HFFc6 (cell line): Measurements from ENCODE around the gene LAMA1. TPM values are rescaled to one million over a fixed set of nuclear protein-coding genes. Genes with fewer than 3 reads are reported as not detected.

ENCODE experiments used
- DNase-seq: peaks from one replicate; pipeline ENCODE4 v3.0.0-alpha.2; 2018
- H3K27ac Mint-ChIP-seq: 2 replicates; pipeline ENCODE4 v1.8.0; 2020; ENCODE audit warnings: mild to moderate bottlenecking, mixed read lengths
- H3K27me3 Mint-ChIP-seq: 2 replicates; pipeline ENCODE4 v1.8.0; 2021; ENCODE audit warnings: mild to moderate bottlenecking, moderate library complexity, mixed read lengths; ENCODE audit not compliant: insufficient read depth
- H3K36me3 Mint-ChIP-seq: 2 replicates; pipeline ENCODE4 v1.8.0; 2021; ENCODE audit warnings: low read depth, mixed read lengths
- H3K4me1 Mint-ChIP-seq: 2 replicates; pipeline ENCODE4 v1.8.0; 2020; ENCODE audit warnings: low read depth, mixed read lengths
- H3K4me3 Mint-ChIP-seq: 2 replicates; pipeline ENCODE4 v1.8.0; 2020; ENCODE audit warnings: mild to moderate bottlenecking, moderate library complexity, mixed read lengths
- H3K9me3 Mint-ChIP-seq: 2 replicates; pipeline ENCODE4 v1.8.0; 2020; ENCODE audit warnings: mild to moderate bottlenecking, mixed read lengths
- CTCF ChIP-seq: fragments of 200-600 bp; sonication (generic); IDR thresholded peaks from 2 replicates; pipeline ENCODE4 v1.5.0; 2021; ENCODE audit warnings: antibody characterized with exemption, mild to moderate bottlenecking
- total RNA-seq, 6 experiments: library from RNA; stranded (reverse); fragmentation: NEBNext Ultra II Directional; extraction: Animal tissue kit (Norgen Biotek cat#: 25700); gene quantifications; 2 replicates in 1 of 6; 3 replicates in 5 of 6; pipeline ENCODE4 v1.2.3, GENCODE V29; 2021

Gene LAMA1
- total RNA-seq, 6 experiments from 2014 or later, result 0.12 to 1.5 (median 0.16) TPM

- no peaks in the 10 kb centered on the region for H3K4me1 Mint-ChIP-seq
- H3K4me3 Mint-ChIP-seq, result no peak overlapping the region
- no peak for DNase-seq
- H3K27ac Mint-ChIP-seq, result no peak overlapping the region
- no peak for TF ChIP-seq CTCF
- H3K27me3 Mint-ChIP-seq, result peaks cover 4% of the 10 kb centered on the region
- H3K9me3 Mint-ChIP-seq, result peaks cover 5% of the 10 kb centered on the region
- no peaks in the 10 kb centered on the region; the same call in 1 of the 2 replicates for H3K36me3 Mint-ChIP-seq
Observed at GRCh38 chr18:7105268-7105667, 12.3 kb downstream of the LAMA1 start.

- no peak overlapping the region for H3K4me3 Mint-ChIP-seq
- peaks cover 2% of the 10 kb centered on the region for H3K27me3 Mint-ChIP-seq
- H3K4me1 Mint-ChIP-seq, result no peaks in the 10 kb centered on the region
- H3K27ac Mint-ChIP-seq, result no peak overlapping the region
- peaks cover 5% of the 10 kb centered on the region for H3K9me3 Mint-ChIP-seq
- DNase-seq, result no peak
- H3K36me3 Mint-ChIP-seq, result no peaks in the 10 kb centered on the region; the same call in 1 of the 2 replicates
- no peak for TF ChIP-seq CTCF
Observed at GRCh38 chr18:7104649-7105048, 12.9 kb downstream of the LAMA1 start.

GRCh38 chr18:7102131-7102530, 15.5 kb downstream of the LAMA1 start:
- Mint-ChIP-seq H3K27me3 (peaks cover 2% of the 10 kb centered on the region; the same call in 1 of the 2 replicates), H3K27ac (no peak overlapping the region), H3K4me1 (no peaks in the 10 kb centered on the region), H3K9me3 (no peaks in the 10 kb centered on the region; the same call in 1 of the 2 replicates), H3K36me3 (no peaks in the 10 kb centered on the region; the same call in 1 of the 2 replicates), H3K4me3 (no peak overlapping the region)
- no peak for TF ChIP-seq CTCF
- no peak for DNase-seq

GRCh38 chr18:7096838-7097237, 20.8 kb downstream of the LAMA1 start:
- no peak for DNase-seq
- H3K27me3 Mint-ChIP-seq, result peaks cover 6% of the 10 kb centered on the region; the same call in 1 of the 2 replicates
- H3K4me3 Mint-ChIP-seq, result no peak overlapping the region
- no peak for TF ChIP-seq CTCF
- H3K36me3 Mint-ChIP-seq, result no peaks in the 10 kb centered on the region
- H3K9me3 Mint-ChIP-seq, result no peaks in the 10 kb centered on the region
- no peak overlapping the region for H3K27ac Mint-ChIP-seq
- no peaks in the 10 kb centered on the region for H3K4me1 Mint-ChIP-seq

- no peak for TF ChIP-seq CTCF
- no peak overlapping the region for H3K27ac Mint-ChIP-seq
- H3K27me3 Mint-ChIP-seq, result peaks cover 6% of the 10 kb centered on the region; the same call in 1 of the 2 replicates
- DNase-seq, result no peak
- no peaks in the 10 kb centered on the region for H3K4me1 Mint-ChIP-seq
- H3K36me3 Mint-ChIP-seq, result no peaks in the 10 kb centered on the region
- no peak overlapping the region for H3K4me3 Mint-ChIP-seq
- no peaks in the 10 kb centered on the region for H3K9me3 Mint-ChIP-seq
Observed at GRCh38 chr18:7094427-7094826, 23.2 kb downstream of the LAMA1 start.

GRCh38 chr18:7090771-7091170, 26.8 kb downstream of the LAMA1 start:
- TF ChIP-seq CTCF, result no peak
- no peaks in the 10 kb centered on the region for H3K36me3 Mint-ChIP-seq
- peaks cover 5% of the 10 kb centered on the region for H3K27me3 Mint-ChIP-seq
- H3K9me3 Mint-ChIP-seq, result 0 out of 2 replicates have a peak, but pooled peaks cover 4% of the 10 kb centered on the region
- H3K4me1 Mint-ChIP-seq, result no peaks in the 10 kb centered on the region
- H3K4me3 Mint-ChIP-seq, result no peak overlapping the region
- DNase-seq, result no peak
- H3K27ac Mint-ChIP-seq, result no peak overlapping the region
